IMR-90 (cell line): ENCODE data around the gene SBF1. TPM values are rescaled to one million over a fixed set of nuclear protein-coding genes. Genes with fewer than 3 reads are reported as not detected.

ENCODE experiments used
- ATAC-seq: fragments of 200-7000 bp; cut with Tn5 transposase; 2 replicates; pipeline ENCODE4 v1.9.1; 2020; ENCODE audit warnings: low read depth, mild to moderate bottlenecking, moderate library complexity
- BruUV-seq: library from RNA; stranded (reverse); fragments of 400-500 nt; replicated peaks from 2 replicates; lab custom pipeline; 2021; lab: Mats Ljungman, UMichigan
- CTCF ChIA-PET: fragments of 300-600 bp; formaldehyde crosslinking; extraction: SDS; loops from one replicate; lab custom pipeline; 2021; ENCODE audit warnings: antibody characterized with exemption; lab: Yijun Ruan, JAX
- POLR2A ChIA-PET: fragments of 300-600 bp; sonication (Branson Sonifier 250); formaldehyde crosslinking; loops from one replicate; lab custom pipeline; 2022; ENCODE audit warnings: antibody characterized with exemption; ENCODE audit not compliant: unreplicated experiment; lab: Charles Lee
- DNase-seq: peaks from one replicate; pipeline ENCODE4 v3.0.0; 2013
- H2AFZ ChIP-seq: replicated peaks from 2 replicates; pipeline ENCODE3; 2013; ENCODE audit warnings: low read length, mild to moderate bottlenecking; ENCODE audit not compliant: poor library complexity
- H2AK5ac ChIP-seq: 2 replicates; pipeline ENCODE4 v1.6.1; 2013; ENCODE audit warnings: low read depth, low read length, inconsistent platforms
- H2AK9ac ChIP-seq: replicated peaks from 2 replicates; pipeline ENCODE3; 2013; ENCODE audit warnings: mild to moderate bottlenecking, low read depth, low read length, moderate library complexity; ENCODE audit not compliant: poor library complexity
- H2BK120ac ChIP-seq: 2 replicates; pipeline ENCODE4 v1.6.1; 2013; ENCODE audit warnings: low read depth, low read length, inconsistent platforms
- H2BK15ac ChIP-seq: 3 replicates; pipeline ENCODE4 v1.6.1; 2013; ENCODE audit warnings: low read depth, low read length, inconsistent platforms
- H2BK20ac ChIP-seq: 2 replicates; pipeline ENCODE4 v1.6.1; 2013; ENCODE audit warnings: low read depth, mild to moderate bottlenecking, inconsistent platforms, low read length, moderate library complexity
- H2BK5ac ChIP-seq: 2 replicates; pipeline ENCODE4 v1.6.1; 2013; ENCODE audit warnings: mild to moderate bottlenecking, low read depth, low read length, inconsistent platforms; ENCODE audit not compliant: poor library complexity, severe bottlenecking
- H3K14ac ChIP-seq: replicated peaks from 2 replicates; pipeline ENCODE4 v1.6.1; 2013; ENCODE audit warnings: low read depth, low read length, inconsistent platforms
- H3K18ac ChIP-seq: 2 replicates; pipeline ENCODE4 v1.6.1; 2013; ENCODE audit warnings: low read depth, low read length, control low read depth
- H3K23ac ChIP-seq: 2 replicates; pipeline ENCODE4 v1.6.1; 2013; ENCODE audit warnings: low read depth, low read length, inconsistent platforms
- H3K27ac ChIP-seq: 2 replicates; pipeline ENCODE4 v1.5.1; 2013; ENCODE audit warnings: mild to moderate bottlenecking, control low read depth, low read length; ENCODE audit not compliant: insufficient read depth
- H3K27me3 ChIP-seq: 2 replicates; pipeline ENCODE4 v1.6.1; 2013; ENCODE audit warnings: low read length; ENCODE audit not compliant: control insufficient read depth, insufficient read depth
- H3K36me3 ChIP-seq: 2 replicates; pipeline ENCODE4 v1.6.1; 2013; ENCODE audit warnings: low read length, mixed read lengths; ENCODE audit not compliant: control insufficient read depth, insufficient read depth
- H3K4ac ChIP-seq: 2 replicates; pipeline ENCODE4 v1.6.1; 2013; ENCODE audit warnings: low read depth, low read length, inconsistent platforms
- H3K4me1 ChIP-seq: 2 replicates; pipeline ENCODE4 v1.6.1; 2013; ENCODE audit warnings: low read length, mixed read lengths; ENCODE audit not compliant: control insufficient read depth, insufficient read depth
- H3K4me2 ChIP-seq: 2 replicates; pipeline ENCODE4 v1.6.1; 2013; ENCODE audit warnings: low read depth, mild to moderate bottlenecking, control low read depth, low read length, moderate library complexity
- H3K4me3 ChIP-seq: 2 replicates; pipeline ENCODE4 v1.5.1; 2013; ENCODE audit warnings: low read depth, mild to moderate bottlenecking, control low read depth, low read length, moderate library complexity; ENCODE audit not compliant: insufficient read depth
- H3K56ac ChIP-seq: 2 replicates; pipeline ENCODE4 v1.6.1; 2013; ENCODE audit warnings: low read length, inconsistent platforms; ENCODE audit not compliant: insufficient read depth; ENCODE audit errors: extremely low read depth
- H3K79me1 ChIP-seq, 2 experiments: 2 replicates each; pipeline ENCODE4 v1.6.1; 2013; ENCODE audit warnings: low read length in 2 of 2, inconsistent platforms in 1 of 2, low read depth in 1 of 2
- H3K9ac ChIP-seq: 2 replicates; pipeline ENCODE4 v1.6.1; 2013; ENCODE audit warnings: low read depth, low read length, control low read depth
- H3K9me1 ChIP-seq: 2 replicates; pipeline ENCODE4 v1.6.1; 2013; ENCODE audit warnings: low read length, inconsistent platforms; ENCODE audit not compliant: insufficient read depth
- H3K9me3 ChIP-seq: 2 replicates; pipeline ENCODE4 v1.6.1; 2013; ENCODE audit warnings: low read length; ENCODE audit not compliant: control insufficient read depth, insufficient read depth
- H4K20me1 ChIP-seq: 2 replicates; pipeline ENCODE4 v1.6.1; 2013; ENCODE audit warnings: low read length, inconsistent platforms; ENCODE audit not compliant: insufficient read depth
- H4K5ac ChIP-seq: 2 replicates; pipeline ENCODE4 v1.6.1; 2013; ENCODE audit warnings: mild to moderate bottlenecking, low read depth, low read length, control low read depth
- H4K8ac ChIP-seq, 2 experiments: 2 replicates each; pipeline ENCODE4 v1.6.1; 2013; ENCODE audit warnings: low read depth in 2 of 2, low read length in 2 of 2, control low read depth in 1 of 2, inconsistent platforms in 1 of 2
- H4K91ac ChIP-seq: 2 replicates; pipeline ENCODE4 v1.6.1; 2013; ENCODE audit warnings: low read depth, low read length, inconsistent platforms; ENCODE audit not compliant: insufficient read depth
- BHLHE40 ChIP-seq: fragments of 150-350 bp; IDR thresholded peaks from 2 replicates; pipeline ENCODE4 v1.6.1; 2016; ENCODE audit warnings: mild to moderate bottlenecking, low read depth, low read length
- CEBPB ChIP-seq: IDR thresholded peaks from 2 replicates; pipeline ENCODE4 v1.6.1; 2012; ENCODE audit warnings: low read depth, low read length, improper control_type of control experiment
- CHD1 ChIP-seq: IDR thresholded peaks from 2 replicates; pipeline ENCODE4 v1.6.1; 2012; ENCODE audit warnings: low read depth, low read length, improper control_type of control experiment
- CTCF ChIP-seq: conservative IDR thresholded peaks from 2 replicates; pipeline ENCODE4 v1.5.1; 2012; ENCODE audit warnings: mild to moderate bottlenecking, low read depth, low read length, improper control_type of control experiment
- FOS ChIP-seq: fragments of 150-350 bp; IDR thresholded peaks from 2 replicates; pipeline ENCODE4 v1.6.1; 2016; ENCODE audit warnings: low read depth, low read length
- MAFK ChIP-seq: IDR thresholded peaks from 2 replicates; pipeline ENCODE4 v1.6.1; 2012; ENCODE audit warnings: low read depth, low read length, improper control_type of control experiment
- MAZ ChIP-seq: IDR thresholded peaks from 2 replicates; pipeline ENCODE4 v1.6.1; 2012; ENCODE audit warnings: low read depth, mild to moderate bottlenecking, low read length, improper control_type of control experiment, moderate library complexity, borderline replicate concordance
- MXI1 ChIP-seq: IDR thresholded peaks from 2 replicates; pipeline ENCODE4 v1.6.1; 2012; ENCODE audit warnings: low read depth, mild to moderate bottlenecking, low read length, moderate library complexity, borderline replicate concordance
- POLR2A ChIP-seq: IDR thresholded peaks from 2 replicates; pipeline ENCODE4 v1.6.1; 2012; ENCODE audit warnings: mild to moderate bottlenecking, low read depth, low read length
- RAD21 ChIP-seq: IDR thresholded peaks from 2 replicates; pipeline ENCODE4 v1.6.1; 2012; ENCODE audit warnings: low read length, improper control_type of control experiment
- RCOR1 ChIP-seq: IDR thresholded peaks from 2 replicates; pipeline ENCODE4 v1.6.1; 2012; ENCODE audit warnings: mild to moderate bottlenecking, low read length, improper control_type of control experiment; ENCODE audit not compliant: insufficient replicate concordance
- RFX5 ChIP-seq: IDR thresholded peaks from 2 replicates; pipeline ENCODE4 v1.8.0; 2012; ENCODE audit warnings: low read depth, mild to moderate bottlenecking, low read length, moderate library complexity
- SMC3 ChIP-seq: fragments of 150-350 bp; IDR thresholded peaks from 2 replicates; pipeline ENCODE4 v1.6.1; 2016; ENCODE audit warnings: low read depth, mild to moderate bottlenecking, antibody characterized with exemption, low read length, moderate library complexity
- WGBS, 2 experiments: methylation state at CpG; one replicate each; pipeline versions ENCODE4 v1.1.5 to v1.1.7; 2013; ENCODE audit warnings: missing lambda C conversion rate in 2 of 2; ENCODE audit not compliant: insufficient read length in 1 of 2; ENCODE audit errors: extremely low coverage in 2 of 2; 5-methylcytosine and 5-hydroxymethylcytosine counted together
- dilution Hi-C: fragments of 300-500 bp; cut with HindIII; formaldehyde crosslinking; loops from one replicate; pipeline ENCODE4 v1.14.3; 2018; ENCODE audit warnings: low sequenced_read_pairs; ENCODE audit not compliant: unreplicated experiment
- in situ Hi-C: fragments of 300-500 bp; cut with MboI; formaldehyde crosslinking; loops from 3 replicates; pipeline ENCODE4 v1.14.3; 2019; ENCODE audit warnings: low sequenced_read_pairs, inconsistent platforms, mixed read lengths
- intact Hi-C: fragments of 100-400 bp; cut with micrococcal nuclease; formaldehyde crosslinking; loops from 2 replicates; pipeline ENCODE4 v1.10.0; 2022
- polyA plus RNA-seq, 3 experiments: library from polyadenylated mRNA; depleted of rRNA; stranded (reverse); fragments of >200 nt; gene quantifications; 2 replicates each; pipeline ENCODE4 v1.2.3, GENCODE V29; 2012; ENCODE audit warnings: low replicate concordance in 1 of 3
- total RNA-seq: library from RNA; depleted of rRNA; stranded (reverse); fragments of >200 nt; gene quantifications from 2 replicates; pipeline ENCODE4 v1.2.3, GENCODE V29; 2012
- TF ChIP-seq, protein P1 (sequence below): fragments of 150-350 bp; IDR thresholded peaks from 2 replicates; pipeline ENCODE4 v1.6.1; 2016; ENCODE audit warnings: low read depth, mild to moderate bottlenecking, low read length, moderate library complexity, borderline replicate concordance
- TF ChIP-seq, protein P2 (sequence below): fragments of 150-350 bp; IDR thresholded peaks from 2 replicates; pipeline ENCODE4 v1.6.1; 2017; ENCODE audit warnings: mild to moderate bottlenecking, antibody characterized with exemption, low read length, low read depth

The SBF1 gene
- total and polyA plus RNA-seq, 2 of the 4 experiments (the other 2 are of a cell fraction) = 21.5 to 33.2 TPM

- no peak overlapping the region for H2BK5ac ChIP-seq
- dilution Hi-C loops (no loop called here), in situ Hi-C loops (no loop called here), intact Hi-C loops (no loop called here)
- H3K18ac ChIP-seq = no peak overlapping the region
- no peaks in the 10 kb centered on the region for H3K4me1 ChIP-seq
- no peak overlapping the region for H2BK20ac ChIP-seq
- DNase-seq = no peak
- no peak overlapping the region for H3K56ac ChIP-seq
- no peaks in the 10 kb centered on the region for H3K27me3 ChIP-seq
- no peak overlapping the region for H2AK5ac ChIP-seq
- no peak overlapping the region for H3K27ac ChIP-seq
- no peak overlapping the region for H3K4ac ChIP-seq
- H2BK120ac ChIP-seq = no peak overlapping the region
- no peaks in the 10 kb centered on the region for H3K9me1 ChIP-seq
- CTCF ChIA-PET = no interaction called here
- POLR2A ChIA-PET = no interaction called here
- 90% methylated on average over 40 of the region's 54 CpGs; no CpG with 5 or more reads in 1 of the 2 experiments for WGBS, 2 experiments
- no peak overlapping the region for H2AK9ac ChIP-seq
- H2BK15ac ChIP-seq = no peak overlapping the region
- no peak overlapping the region for H4K91ac ChIP-seq
- peaks cover 28% of the 10 kb centered on the region for H4K20me1 ChIP-seq
- no peak overlapping the region for H2AFZ ChIP-seq
- H3K14ac ChIP-seq = no peak overlapping the region
- no peaks in the 10 kb centered on the region for H3K9me3 ChIP-seq
- no peak for ATAC-seq
- BruUV-seq = no TSS peak
- peaks cover 3 to 16% of the 10 kb centered on the region in 2 experiments; a peak in 1 of 4 replicates for H3K79me1 ChIP-seq
- H3K23ac ChIP-seq = no peak overlapping the region
- H4K8ac ChIP-seq = no peak overlapping the region
- no peak overlapping the region for H3K4me3 ChIP-seq
- H3K9ac ChIP-seq = no peak overlapping the region
- peaks cover 49% of the 10 kb centered on the region for H3K36me3 ChIP-seq
- no peak overlapping the region for H3K4me2 ChIP-seq
- no peak overlapping the region for H4K5ac ChIP-seq
- TF ChIP-seq, protein P1, sequence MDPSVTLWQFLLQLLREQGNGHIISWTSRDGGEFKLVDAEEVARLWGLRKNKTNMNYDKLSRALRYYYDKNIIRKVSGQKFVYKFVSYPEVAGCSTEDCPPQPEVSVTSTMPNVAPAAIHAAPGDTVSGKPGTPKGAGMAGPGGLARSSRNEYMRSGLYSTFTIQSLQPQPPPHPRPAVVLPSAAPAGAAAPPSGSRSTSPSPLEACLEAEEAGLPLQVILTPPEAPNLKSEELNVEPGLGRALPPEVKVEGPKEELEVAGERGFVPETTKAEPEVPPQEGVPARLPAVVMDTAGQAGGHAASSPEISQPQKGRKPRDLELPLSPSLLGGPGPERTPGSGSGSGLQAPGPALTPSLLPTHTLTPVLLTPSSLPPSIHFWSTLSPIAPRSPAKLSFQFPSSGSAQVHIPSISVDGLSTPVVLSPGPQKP = no peak
- TF ChIP-seq MAFK = no peak
- TF ChIP-seq MXI1 = no peak
- no peak for TF ChIP-seq MAZ
- TF ChIP-seq RFX5 = no peak
- no peak for TF ChIP-seq CEBPB
- TF ChIP-seq RCOR1 = no peak
- TF ChIP-seq RAD21 = no peak
- TF ChIP-seq, protein P2, sequence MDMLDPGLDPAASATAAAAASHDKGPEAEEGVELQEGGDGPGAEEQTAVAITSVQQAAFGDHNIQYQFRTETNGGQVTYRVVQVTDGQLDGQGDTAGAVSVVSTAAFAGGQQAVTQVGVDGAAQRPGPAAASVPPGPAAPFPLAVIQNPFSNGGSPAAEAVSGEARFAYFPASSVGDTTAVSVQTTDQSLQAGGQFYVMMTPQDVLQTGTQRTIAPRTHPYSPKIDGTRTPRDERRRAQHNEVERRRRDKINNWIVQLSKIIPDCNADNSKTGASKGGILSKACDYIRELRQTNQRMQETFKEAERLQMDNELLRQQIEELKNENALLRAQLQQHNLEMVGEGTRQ = no peak
- TF ChIP-seq CTCF = no peak
- no peak for TF ChIP-seq FOS
- TF ChIP-seq SMC3 = no peak
- no peak for TF ChIP-seq BHLHE40
- no peak for TF ChIP-seq POLR2A
- TF ChIP-seq CHD1 = no peak
Observed at GRCh38 chr22:50446708-50447575, 27.9 kb downstream of the SBF1 start.
